ENCODE data around the gene PRKACB. TPM values are rescaled to one million over a fixed set of nuclear protein-coding genes. Genes with fewer than 3 reads are reported as not detected.

PRKACB gene
- total and polyA plus RNA-seq, 2 of the 8 experiments (the other 6 are each of a cell fraction or from before 2014, with no cell fraction given) = 7.8 to 31.0 TPM

DNA sequence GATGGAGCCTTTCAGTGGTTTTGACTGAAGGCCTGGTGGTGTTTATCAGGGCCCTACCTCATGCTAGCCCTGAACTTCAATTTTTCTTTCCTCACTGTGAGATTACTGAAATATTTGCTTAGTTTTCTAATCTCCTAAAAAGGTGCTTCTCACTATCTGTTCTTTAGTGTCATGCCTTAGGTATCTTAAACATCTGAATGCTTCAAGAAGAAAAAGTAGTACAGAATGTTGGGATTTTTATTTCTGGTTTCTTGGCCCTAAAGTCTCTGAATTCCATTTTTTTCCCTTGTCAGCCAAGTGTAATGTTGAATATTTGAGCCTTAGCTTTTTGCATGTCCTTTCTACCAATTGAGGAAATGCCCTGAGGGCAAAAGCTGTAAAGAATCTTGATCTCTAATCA is 47.9 kb upstream of the PRKACB start (continued):
- TF ChIP-seq POLR2AphosphoS5 (IDR thresholded peaks at IDR 0.05; ENCODE audit: low read depth, low read length) = no peak
- TF ChIP-seq USF2 (IDR thresholded peaks at IDR 0.05; ENCODE audit: low read length) = no peak

Data from H1 (cell line).